Peyer's patch (tissue), 4 donors: ENCODE results near the gene ADAM12. TPM values are rescaled to one million over a fixed set of nuclear protein-coding genes. Genes with fewer than 3 reads are reported as not detected.
"Not testable (repeated sequence)": the region's sequence is repeated elsewhere in the genome, so short reads cannot be mapped to it uniquely, and the experiment has no call there.

Source experiments
- DNase-seq, 3 donors: peaks; one replicate each; pipeline ENCODE4 v3.0.0-alpha.2; 2017 to 2019
- H3K27ac ChIP-seq, 4 donors: fragments of 200-600 bp; sonication (generic); one replicate each; pipeline ENCODE4 v1.5.1; 2016 to 2019
- H3K27me3 ChIP-seq, 2 donors: fragments of 200-600 bp; sonication (generic); one replicate each; pipeline ENCODE4 v1.5.1; 2019
- H3K36me3 ChIP-seq, 3 donors: fragments of 200-600 bp; sonication (generic); one replicate each; pipeline ENCODE4 v1.5.1; 2016 to 2019
- H3K4me1 ChIP-seq, 4 donors: fragments of 200-600 bp; sonication (generic); one replicate each; pipeline ENCODE4 v1.5.1; 2016 to 2019
- H3K4me3 ChIP-seq, 4 donors: fragments of 200-600 bp; sonication (generic); 1 replicate in 3 of 4; 2 replicates in 1 of 4; pipeline ENCODE4 v1.5.1; 2016 to 2019; ENCODE audit warnings: mild to moderate bottlenecking in 1 of 4
- H3K9me3 ChIP-seq, 4 donors: fragments of 200-600 bp; sonication (generic); one replicate each; pipeline ENCODE4 v1.5.1; 2016 to 2019; ENCODE audit warnings: mild to moderate bottlenecking in 1 of 4
- CTCF ChIP-seq, 6 experiments: fragments of 450-650 bp in 4 of 6; fragments of 200-600 bp in 2 of 6; sonication (generic) in 1 of 6; IDR thresholded peaks; one replicate each; pipeline ENCODE4 v1.5.1; 2017 to 2019; ENCODE audit warnings: antibody characterized with exemption in 6 of 6, mild to moderate bottlenecking in 3 of 6, moderate library complexity in 1 of 6
- POLR2A ChIP-seq, 2 donors: fragments of 450-650 bp; IDR thresholded peaks; one replicate each; pipeline ENCODE4 v1.5.1; 2017; ENCODE audit warnings: antibody characterized with exemption in 2 of 2, mild to moderate bottlenecking in 2 of 2, moderate library complexity in 2 of 2
- small RNA-seq, 2 donors: library from RNA; depleted of rRNA; stranded (forward); fragments of <200 nt; gene quantifications; one replicate each; pipeline ENCODE3, GENCODE V24; 2016
- total RNA-seq, 4 donors: library from RNA; depleted of rRNA; stranded (reverse); fragments of >200 nt; gene quantifications; one replicate each; pipeline ENCODE4 v1.1.0, GENCODE V29; 2016

ADAM12 gene
- total RNA-seq, 4 donors from 2014 or later = 0.13 to 2.5 (median 0.66) TPM

GRCh38 chr10:125980521-125981035 is 407.7 kb downstream of the ADAM12 start:
- Histone ChIP-seq H3K27ac (no peak overlapping the region), H3K36me3 (no peaks in the 10 kb centered on the region), H3K4me1 (no peaks in the 10 kb centered on the region), H3K27me3 (no peaks in the 10 kb centered on the region), H3K9me3 (no peaks in the 10 kb centered on the region), H3K4me3 (no peak overlapping the region)
- no peak for DNase-seq
- TF ChIP-seq POLR2A (IDR thresholded peaks at IDR 0.05) (no peak), CTCF (IDR thresholded peaks at IDR 0.05) (no peak)

- Histone ChIP-seq H3K27me3 (no peaks in the 10 kb centered on the region), H3K27ac (no peak overlapping the region), H3K4me1 (no peaks in the 10 kb centered on the region), H3K4me3 (no peak overlapping the region), H3K9me3 (no peaks in the 10 kb centered on the region), H3K36me3 (no peaks in the 10 kb centered on the region)
- DNase-seq = no peak
- no peak for TF ChIP-seq CTCF (IDR thresholded peaks at IDR 0.05)
- TF ChIP-seq POLR2A (IDR thresholded peaks at IDR 0.05) = no peak
These were observed 408.3 kb downstream of the ADAM12 start for GRCh38 chr10:125979976-125980375.

GRCh38 chr10:125976960-125977605 is 411.2 kb downstream of the ADAM12 start:
- Histone ChIP-seq H3K27ac (no peak overlapping the region), H3K4me1 (no peaks in the 10 kb centered on the region), H3K27me3 (no peaks in the 10 kb centered on the region), H3K4me3 (no peak overlapping the region), H3K9me3 (no peaks in the 10 kb centered on the region), H3K36me3 (no peaks in the 10 kb centered on the region)
- no peak for TF ChIP-seq CTCF (IDR thresholded peaks at IDR 0.05)
- no peak for TF ChIP-seq POLR2A (IDR thresholded peaks at IDR 0.05)
- no peak for DNase-seq

- H3K4me1 ChIP-seq, H3K36me3 ChIP-seq, H3K4me3 ChIP-seq, H3K27me3 ChIP-seq, DNase-seq, H3K9me3 ChIP-seq, H3K27ac ChIP-seq: not testable (repeated sequence)
These were observed 418.1 kb downstream of the ADAM12 start for GRCh38 chr10:125970077-125970630.

GRCh38 chr10:125967533-125967932 is 420.7 kb downstream of the ADAM12 start:
- Histone ChIP-seq H3K36me3 (no peaks in the 10 kb centered on the region), H3K4me3 (no peak overlapping the region), H3K27ac (no peak overlapping the region), H3K9me3 (no peaks in the 10 kb centered on the region), H3K27me3 (no peaks in the 10 kb centered on the region), H3K4me1 (no peaks in the 10 kb centered on the region)
- no peak for DNase-seq
- no peak for TF ChIP-seq POLR2A (IDR thresholded peaks at IDR 0.05)
- TF ChIP-seq CTCF (IDR thresholded peaks at IDR 0.05) = no peak

- Histone ChIP-seq H3K9me3 (no peaks in the 10 kb centered on the region), H3K36me3 (no peaks in the 10 kb centered on the region), H3K4me3 (no peak overlapping the region), H3K27ac (no peak overlapping the region), H3K4me1 (no peaks in the 10 kb centered on the region), H3K27me3 (no peaks in the 10 kb centered on the region)
- TF ChIP-seq POLR2A (IDR thresholded peaks at IDR 0.05) (no peak), CTCF (IDR thresholded peaks at IDR 0.05) (no peak)
- no peak for DNase-seq
These were observed 423.7 kb downstream of the ADAM12 start for GRCh38 chr10:125964558-125964957.

Small RNA genes lying within 50 kb of the gene (small RNA-seq; reads per million reads assigned to genes)
- 0 reads per million in 2 donors for gene RNA5SP328
